ENCODE measurements around the gene SLC1A4.
"Not testable (repeated sequence)": the region's sequence is repeated elsewhere in the genome, so short reads cannot be mapped to it uniquely, and the experiment has no call there.

The SLC1A4 gene

GRCh38 chr2:64992990-64993389 lies 3.8 kb downstream of the SLC1A4 start:
- DNase-seq (ENCODE audit: low read depth) = no peak

GRCh38 chr2:64995041-64995440 lies 5.8 kb downstream of the SLC1A4 start:
- no peak for DNase-seq (ENCODE audit: low read depth)

- DNase-seq (ENCODE audit: low read depth) = no peak
These were observed 7.7 kb downstream of the SLC1A4 start for GRCh38 chr2:64996871-64997307.

GRCh38 chr2:64998658-64999061 lies 9.5 kb downstream of the SLC1A4 start:
- no peak for DNase-seq (ENCODE audit: low read depth)

GRCh38 chr2:64999754-65000153 lies 10.6 kb downstream of the SLC1A4 start:
- no peak for DNase-seq (ENCODE audit: low read depth)

- no peak for DNase-seq (ENCODE audit: low read depth)
These were observed 11.4 kb downstream of the SLC1A4 start for GRCh38 chr2:65000644-65001043.

- no peak for DNase-seq (ENCODE audit: low read depth)
These were observed 13.8 kb downstream of the SLC1A4 start for GRCh38 chr2:65003037-65003436.

- DNase-seq (ENCODE audit: low read depth) = not testable (repeated sequence)
These were observed 15.0 kb downstream of the SLC1A4 start for GRCh38 chr2:65004232-65004631.

GRCh38 chr2:65013776-65014175 lies 24.6 kb downstream of the SLC1A4 start:
- DNase-seq (ENCODE audit: low read depth) = no peak

GRCh38 chr2:65015731-65016130 lies 26.5 kb downstream of the SLC1A4 start:
- DNase-seq (ENCODE audit: low read depth) = no peak

- no peak for DNase-seq (ENCODE audit: low read depth)
These were observed 27.6 kb downstream of the SLC1A4 start for GRCh38 chr2:65016789-65017188.

- no peak for DNase-seq (ENCODE audit: low read depth)
These were observed 28.1 kb downstream of the SLC1A4 start for GRCh38 chr2:65017335-65017734.

GRCh38 chr2:65018141-65018582 lies 29.0 kb downstream of the SLC1A4 start:
- no peak for DNase-seq (ENCODE audit: low read depth)

GRCh38 chr2:65019010-65019409 lies 29.8 kb downstream of the SLC1A4 start:
- no peak for DNase-seq (ENCODE audit: low read depth)

- DNase-seq (ENCODE audit: low read depth) = no peak
These were observed 30.5 kb downstream of the SLC1A4 start for GRCh38 chr2:65019675-65020195.

- not testable (repeated sequence) for DNase-seq (ENCODE audit: low read depth)
These were observed 31.1 kb downstream of the SLC1A4 start for GRCh38 chr2:65020251-65020650.

GRCh38 chr2:65020943-65021528 lies 31.8 kb downstream of the SLC1A4 start:
- DNase-seq (ENCODE audit: low read depth) = no peak

GRCh38 chr2:65021709-65022108 lies 32.5 kb downstream of the SLC1A4 start:
- no peak for DNase-seq (ENCODE audit: low read depth)

GRCh38 chr2:65022189-65022588 lies 33.0 kb downstream of the SLC1A4 start:
- DNase-seq (ENCODE audit: low read depth) = no peak

- no peak for DNase-seq (ENCODE audit: low read depth)
These were observed 34.5 kb downstream of the SLC1A4 start for GRCh38 chr2:65023742-65024141.

- no peak for DNase-seq (ENCODE audit: low read depth)
These were observed 35.1 kb downstream of the SLC1A4 start for GRCh38 chr2:65024149-65024829.

- no peak for DNase-seq (ENCODE audit: low read depth)
These were observed 36.4 kb downstream of the SLC1A4 start for GRCh38 chr2:65025453-65026123.

GRCh38 chr2:65026154-65026553 lies 37.0 kb downstream of the SLC1A4 start:
- DNase-seq (ENCODE audit: low read depth) = no peak

Measured in stimulated activated CD8-positive, alpha-beta memory T cell treated with anti-CD3 and anti-CD28 coated beads, Interleukin-15, amount 100 ng/mL, for 1 hour (primary cell).